HG03025 (cell line): Measurements from ENCODE around the gene APP.
"Not testable (repeated sequence)": the region's sequence is repeated elsewhere in the genome, so short reads cannot be mapped to it uniquely, and the experiment has no call there.

ENCODE experiments used
- ATAC-seq: cut with Tn5 transposase; IDR thresholded peaks from one replicate; pipeline ENCODE4 v1.9.1; 2021; ENCODE audit warnings: mild to moderate bottlenecking, moderate library complexity; ENCODE audit not compliant: unreplicated experiment, low FRiP score

APP gene

GRCh38 chr21:26106562-26106961 is 64.0 kb downstream of the APP start:
- ATAC-seq = no peak

GRCh38 chr21:26105819-26106218 is 64.8 kb downstream of the APP start:
- ATAC-seq = no peak

- ATAC-seq = no peak
Measured at GRCh38 chr21:26100573-26100972, 70.0 kb downstream of the APP start.

GRCh38 chr21:26099610-26100219 is 70.9 kb downstream of the APP start:
- ATAC-seq = no peak

- no peak for ATAC-seq
Measured at GRCh38 chr21:26098772-26099397, 71.7 kb downstream of the APP start.

GRCh38 chr21:26097475-26097874 is 73.1 kb downstream of the APP start:
- no peak for ATAC-seq

GRCh38 chr21:26096494-26097371 is 73.8 kb downstream of the APP start:
- no peak for ATAC-seq

- ATAC-seq = no peak
Measured at GRCh38 chr21:26095131-26095530, 75.4 kb downstream of the APP start.

GRCh38 chr21:26093122-26093521 is 77.4 kb downstream of the APP start:
- ATAC-seq = no peak

- no peak for ATAC-seq
Measured at GRCh38 chr21:26091480-26092018, 79.0 kb downstream of the APP start.

GRCh38 chr21:26089730-26090129 is 80.8 kb downstream of the APP start:
- ATAC-seq = no peak

GRCh38 chr21:26087223-26087918 is 83.2 kb downstream of the APP start:
- ATAC-seq = no peak

- ATAC-seq = no peak
Measured at GRCh38 chr21:26085882-26086281, 84.7 kb downstream of the APP start.

- ATAC-seq = no peak
Measured at GRCh38 chr21:26085127-26085526, 85.4 kb downstream of the APP start.

- no peak for ATAC-seq
Measured at GRCh38 chr21:26082549-26082948, 88.0 kb downstream of the APP start.

GRCh38 chr21:26081175-26081760 is 89.3 kb downstream of the APP start:
- not testable (repeated sequence) for ATAC-seq

- ATAC-seq = no peak
Measured at GRCh38 chr21:26080211-26080610, 90.4 kb downstream of the APP start.

- no peak for ATAC-seq
Measured at GRCh38 chr21:26079366-26079765, 91.2 kb downstream of the APP start.

- no peak for ATAC-seq
Measured at GRCh38 chr21:26077521-26077920, 93.0 kb downstream of the APP start.
